ENCODE results near the gene CDC42BPG. TPM values are rescaled to one million over a fixed set of nuclear protein-coding genes. Genes with fewer than 3 reads are reported as not detected.

The CDC42BPG gene
- total RNA-seq, 1 donor from 2014 or later, result 0.20 TPM

- DNase-seq (ENCODE audit: low read depth, low spot score), result no peak
These were observed 21.7 kb upstream of the CDC42BPG start for GRCh38 chr11:64866173-64866491.

DNA sequence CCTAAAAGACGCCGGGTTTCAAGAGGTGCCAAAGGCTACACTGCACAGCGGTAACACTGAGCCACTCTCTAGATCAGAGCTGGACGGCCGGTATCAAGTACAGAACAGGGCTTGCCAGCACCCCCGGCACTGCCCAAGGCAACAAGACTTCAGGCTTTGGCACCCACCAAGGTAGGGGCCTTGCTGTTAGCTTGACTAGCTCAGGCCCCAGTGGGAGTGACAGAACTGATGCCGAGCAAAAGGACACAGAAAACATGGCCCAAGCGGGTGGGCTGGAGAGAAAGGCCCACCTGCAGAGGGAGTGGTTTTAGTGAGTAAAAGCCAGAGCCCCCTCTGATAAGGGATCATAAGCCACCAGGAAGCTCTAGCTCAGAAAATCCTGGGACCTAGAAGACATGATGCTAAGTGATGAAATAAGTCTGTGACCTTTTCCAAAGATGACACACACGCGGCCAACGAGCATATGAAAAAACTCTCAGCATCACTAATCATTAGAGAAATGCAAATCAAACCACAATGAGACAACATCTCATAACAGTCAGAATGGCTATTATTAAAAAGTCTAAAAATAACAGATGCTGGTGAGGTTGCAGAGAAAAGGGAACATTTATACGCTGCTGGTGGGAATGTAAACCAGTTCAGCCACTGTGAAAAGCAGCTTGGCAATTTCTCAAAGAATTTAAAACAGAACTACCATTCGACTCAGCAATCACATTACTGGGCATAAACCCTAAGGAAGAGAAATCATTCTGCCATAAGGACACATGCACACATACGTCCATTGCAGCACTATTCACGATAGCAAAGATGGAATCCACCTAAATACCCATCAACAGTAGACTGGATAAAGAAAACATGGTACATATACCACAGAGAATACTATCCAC, 21.1 kb upstream of the CDC42BPG start:
- DNase-seq (ENCODE audit: low read depth, low spot score), result no peak

GRCh38 chr11:64864473-64865285, 20.2 kb upstream of the CDC42BPG start:
- no peak for DNase-seq (ENCODE audit: low read depth, low spot score)

DNA sequence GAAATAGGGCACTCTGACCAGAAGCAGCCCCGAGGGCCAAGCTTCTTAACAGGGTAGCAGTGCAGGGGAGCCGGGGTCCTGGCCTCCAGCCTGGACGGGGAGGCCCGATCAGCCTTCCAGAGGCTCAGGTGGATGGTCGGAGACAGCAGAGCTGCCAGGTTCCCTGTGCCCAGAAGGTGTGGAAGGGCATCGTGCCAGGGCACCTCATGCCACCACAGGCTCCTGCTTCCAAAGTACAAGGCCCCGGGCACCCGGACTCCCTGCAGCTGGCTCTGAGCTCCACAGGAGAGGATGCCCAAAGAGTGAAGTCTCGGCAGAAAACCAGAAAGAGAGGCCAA, 19.7 kb upstream of the CDC42BPG start:
- no peak for DNase-seq (ENCODE audit: low read depth, low spot score)

- DNase-seq (ENCODE audit: low read depth, low spot score), result no peak
These were observed 19.1 kb upstream of the CDC42BPG start for GRCh38 chr11:64863391-64864060.

DNA sequence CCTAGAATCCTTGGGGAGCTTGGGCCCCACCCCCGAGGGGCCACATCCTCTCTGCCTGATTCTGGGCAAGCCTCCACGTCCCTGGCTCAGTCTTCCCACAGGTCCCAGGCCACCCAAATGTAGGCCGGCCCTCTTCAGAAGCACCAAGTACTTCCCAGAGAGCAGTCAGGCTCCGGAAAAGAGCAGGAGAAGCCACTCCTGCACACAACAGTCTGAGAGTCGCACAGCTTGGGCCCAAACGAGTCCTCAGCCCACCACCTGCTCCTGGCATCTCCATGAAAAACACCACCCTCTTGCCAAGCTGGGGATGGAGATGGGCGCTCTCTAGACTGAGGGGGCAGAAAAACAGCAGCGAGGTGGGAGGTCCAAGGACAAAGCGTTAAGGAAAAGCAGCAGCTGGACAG, 18.5 kb upstream of the CDC42BPG start:
- DNase-seq (ENCODE audit: low read depth, low spot score), result no peak

- no peak for DNase-seq (ENCODE audit: low read depth, low spot score)
These were observed 16.9 kb upstream of the CDC42BPG start for GRCh38 chr11:64861227-64861975.

GRCh38 chr11:64859542-64860414, 15.3 kb upstream of the CDC42BPG start:
- DNase-seq (ENCODE audit: low read depth, low spot score), result no peak

- no peak for DNase-seq (ENCODE audit: low read depth, low spot score)
These were observed 14.2 kb upstream of the CDC42BPG start for GRCh38 chr11:64858467-64859263.

DNA sequence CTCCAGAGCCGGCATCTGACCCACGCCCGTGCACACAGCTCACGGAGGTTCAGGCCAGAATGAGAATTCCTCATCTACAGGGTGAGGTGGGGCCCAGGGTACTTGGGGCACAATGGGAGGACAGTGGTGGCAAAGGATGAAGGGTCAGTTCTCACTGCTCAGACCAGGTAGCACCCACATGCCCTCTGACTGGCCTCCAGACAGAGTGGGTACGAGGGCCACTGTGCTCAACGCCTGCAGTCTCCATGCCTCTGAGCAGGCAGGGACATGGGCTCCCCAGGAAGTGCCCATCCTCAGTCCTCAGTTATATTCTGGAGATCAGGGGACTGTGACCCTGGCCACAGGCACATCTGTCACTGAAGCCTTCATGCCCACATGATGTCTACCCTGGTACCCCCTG, 13.0 kb upstream of the CDC42BPG start:
- no peak for DNase-seq (ENCODE audit: low read depth, low spot score)

DNA sequence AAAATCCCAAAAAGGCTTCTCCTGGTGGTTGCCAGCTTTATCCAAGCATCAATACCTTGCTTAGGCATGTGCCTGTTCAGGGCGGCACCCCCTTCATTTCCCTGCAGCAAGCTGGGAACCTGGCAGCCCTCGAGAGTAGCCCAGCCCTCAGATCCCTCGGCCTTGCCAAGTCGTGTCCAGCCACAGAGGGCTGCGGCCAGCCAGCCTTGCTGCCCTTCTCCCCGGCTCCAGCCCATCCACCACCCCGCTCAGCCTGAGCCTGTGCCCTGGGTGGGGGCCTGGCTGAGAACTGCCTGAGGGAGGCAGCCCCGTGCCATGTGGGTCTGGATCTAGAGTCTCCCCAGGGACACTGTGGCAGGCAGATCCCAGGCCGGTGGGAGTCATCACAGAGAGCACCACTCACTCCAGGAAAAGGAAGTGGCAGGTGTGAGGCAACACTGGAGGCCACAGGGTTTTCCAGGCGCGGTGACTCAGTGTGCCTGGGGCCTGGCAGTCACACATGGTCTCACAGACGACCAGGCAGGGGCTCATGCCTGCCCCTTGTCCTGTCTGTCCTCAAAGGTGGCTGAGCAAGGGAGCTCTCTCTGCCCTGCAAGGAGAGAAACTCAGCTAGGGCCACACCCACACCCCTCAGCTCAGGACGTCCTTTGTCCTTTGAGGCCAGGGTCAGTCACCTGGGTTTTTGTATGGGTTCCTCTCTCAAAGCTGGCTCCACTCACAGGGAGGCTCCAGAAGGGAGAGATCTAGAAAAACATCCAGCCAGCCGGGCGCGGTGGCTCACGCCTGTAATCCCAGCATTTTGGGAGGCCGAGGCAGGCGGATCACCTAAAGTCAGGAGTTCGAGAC, 12.2 kb upstream of the CDC42BPG start:
- DNase-seq (ENCODE audit: low read depth, low spot score), result peak; percentile 60

DNA sequence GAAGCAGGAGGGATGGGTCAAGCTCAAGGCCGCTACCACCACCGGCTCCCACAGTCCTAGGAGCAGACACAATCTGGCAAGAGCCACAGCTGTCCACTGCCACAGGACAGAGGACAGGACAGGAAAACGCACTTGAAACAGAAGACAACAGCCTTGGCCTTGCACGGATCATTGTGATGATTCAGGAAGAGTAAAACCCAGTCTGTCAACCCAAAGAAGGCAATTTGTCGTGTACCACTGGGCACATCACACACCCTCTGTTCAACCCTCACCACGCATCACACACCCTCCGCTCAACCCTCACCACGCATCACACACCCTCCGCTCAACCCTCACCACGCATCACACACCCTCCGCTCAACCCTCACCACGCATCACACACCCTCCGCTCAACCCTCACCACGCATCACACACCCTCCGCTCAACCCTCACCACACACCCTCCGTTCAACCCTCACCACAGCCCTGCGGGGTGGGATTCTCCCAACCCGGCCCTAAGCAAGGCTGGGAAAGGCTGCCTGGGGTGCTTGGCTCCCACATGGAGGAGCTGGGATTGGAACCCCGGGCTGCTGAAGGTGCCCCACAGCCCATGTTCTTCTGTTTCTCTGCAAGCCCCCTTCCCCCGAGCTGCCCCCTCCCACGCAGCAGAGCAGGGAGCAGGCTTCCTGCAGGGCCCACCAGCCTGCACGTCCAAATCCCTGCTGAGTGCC, 11.3 kb upstream of the CDC42BPG start:
- no peak for DNase-seq (ENCODE audit: low read depth, low spot score)

GRCh38 chr11:64854534-64855502, 10.4 kb upstream of the CDC42BPG start:
- DNase-seq (ENCODE audit: low read depth, low spot score), result peak; percentile 75

GRCh38 chr11:64854157-64854533, 9.7 kb upstream of the CDC42BPG start:
- no peak for DNase-seq (ENCODE audit: low read depth, low spot score)

- DNase-seq (ENCODE audit: low read depth, low spot score), result no peak
These were observed 9.3 kb upstream of the CDC42BPG start for GRCh38 chr11:64853709-64854108.

GRCh38 chr11:64852804-64853509, 8.5 kb upstream of the CDC42BPG start:
- DNase-seq (ENCODE audit: low read depth, low spot score), result no peak
